Measurements from ENCODE around the gene RBBP9. TPM values are rescaled to one million over a fixed set of nuclear protein-coding genes. Genes with fewer than 3 reads are reported as not detected.
A peak's percentile ranks its signal among the peaks of the same experiment; 100 is the strongest.
"Not testable (repeated sequence)": the region's sequence is repeated elsewhere in the genome, so short reads cannot be mapped to it uniquely, and the experiment has no call there.

Gene RBBP9
- total and polyA plus RNA-seq, 2 experiments from 2014 or later, result 11.3 to 29.9 TPM

- in situ Hi-C loops (cut with MboI), result no loop called here
- Histone ChIP-seq H3K4me2 (ENCODE audit: unreplicated experiment) (peak overlapping the region; percentile 70), H3K9me3 (ENCODE audit: low read depth) (no peaks in the 10 kb centered on the region), H3K4me1 (ENCODE audit: insufficient read depth) (peaks cover 55% of the 10 kb centered on the region), H3K79me2 (ENCODE audit: insufficient read depth) (peaks cover 20% of the 10 kb centered on the region; the same call in 1 of the 2 replicates), H4K20me1 (ENCODE audit: insufficient read depth) (no peaks in the 10 kb centered on the region), H3K9ac (peak overlapping the region; percentile 43), H3K36me3 (ENCODE audit: low read depth) (peaks cover 31% of the 10 kb centered on the region), H3K4me3 (0 out of 2 replicates have a peak overlapping the region, but pooled peaks have one; percentile 29), H3F3A (ENCODE audit: insufficient read depth) (peaks cover 27% of the 10 kb centered on the region), H3K27ac (peak overlapping the region; percentile 90), H3K27me3 (replicated peaks; ENCODE audit: insufficient read depth) (no peaks in the 10 kb centered on the region), H3K9me2 (ENCODE audit: insufficient read depth) (no peaks in the 10 kb centered on the region), H2AFZ (peak overlapping the region; percentile 65)
- TF ChIP-seq EZH2phosphoT487 (IDR thresholded peaks at IDR 0.05; ENCODE audit: insufficient read depth, low read depth) (no peak), EZH2 (IDR thresholded peaks at IDR 0.05; ENCODE audit: insufficient read depth, poor library complexity, severe bottlenecking) (no peak)
- DNase-seq, result peak; percentile 91
- WGBS, 2 experiments (ENCODE audit: low coverage in 1 of 2, low lambda C conversion rate in 2 of 2, missing lambda C conversion rate in 2 of 2), result 33 to 43% methylated on average over 1 of the region's 1 CpG
These were observed 27.6 kb upstream of the RBBP9 start for GRCh38 chr20:18524646-18525045.

GRCh38 chr20:18523066-18523465 is 26.0 kb upstream of the RBBP9 start:
- H3K9me2 ChIP-seq (ENCODE audit: insufficient read depth), result no peaks in the 10 kb centered on the region
- peaks cover 49% of the 10 kb centered on the region for H3K4me1 ChIP-seq (ENCODE audit: insufficient read depth)
- TF ChIP-seq EZH2 (IDR thresholded peaks at IDR 0.05; ENCODE audit: insufficient read depth, poor library complexity, severe bottlenecking) (no peak), EZH2phosphoT487 (IDR thresholded peaks at IDR 0.05; ENCODE audit: insufficient read depth, low read depth) (no peak)
- H3K4me3 ChIP-seq, result no peak overlapping the region
- H3K9ac ChIP-seq, result no peak overlapping the region
- no peaks in the 10 kb centered on the region for H3K9me3 ChIP-seq (ENCODE audit: low read depth)
- no peaks in the 10 kb centered on the region for H4K20me1 ChIP-seq (ENCODE audit: insufficient read depth)
- peaks cover 21% of the 10 kb centered on the region for H3F3A ChIP-seq (ENCODE audit: insufficient read depth)
- H2AFZ ChIP-seq, result no peak overlapping the region
- no peak overlapping the region for H3K4me2 ChIP-seq (ENCODE audit: unreplicated experiment)
- H3K79me2 ChIP-seq (ENCODE audit: insufficient read depth), result peaks cover 17% of the 10 kb centered on the region
- no peaks in the 10 kb centered on the region for H3K27me3 ChIP-seq (replicated peaks; ENCODE audit: insufficient read depth)
- H3K36me3 ChIP-seq (ENCODE audit: low read depth), result peaks cover 18% of the 10 kb centered on the region
- peak overlapping the region; percentile 90; the same call in 1 of the 2 replicates for H3K27ac ChIP-seq
- DNase-seq, result no peak
- in situ Hi-C loops (cut with MboI), result no loop called here
- 93 to 98% methylated on average over 2 of the region's 2 CpGs for WGBS, 2 experiments (ENCODE audit: low coverage in 1 of 2, low lambda C conversion rate in 2 of 2, missing lambda C conversion rate in 2 of 2)

DNA sequence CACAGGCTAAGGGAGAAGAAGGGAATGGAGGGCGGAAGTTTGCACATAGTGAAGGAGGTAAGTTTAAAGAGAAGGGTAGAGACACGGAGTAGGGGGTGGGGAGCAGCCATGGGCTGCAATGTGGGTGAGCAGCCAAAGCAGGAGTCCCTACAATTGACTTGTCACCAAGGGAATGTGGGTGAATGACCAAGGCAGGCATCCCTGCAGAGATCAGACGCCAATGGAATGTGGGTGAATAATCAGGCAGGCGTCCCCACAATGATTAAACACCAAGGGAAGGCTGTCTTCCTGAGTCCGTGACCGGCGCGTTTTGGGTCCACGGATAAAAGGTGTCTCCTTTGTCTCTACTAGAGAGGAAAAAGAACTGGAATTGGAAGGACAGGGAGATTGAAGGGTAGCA is 25.0 kb upstream of the RBBP9 start:
- Histone ChIP-seq H3F3A (ENCODE audit: insufficient read depth) (peaks cover 11% of the 10 kb centered on the region), H3K27ac (peak overlapping the region; percentile 37; the same call in 1 of the 2 replicates), H3K79me2 (ENCODE audit: insufficient read depth) (peaks cover 27% of the 10 kb centered on the region), H3K36me3 (ENCODE audit: low read depth) (peaks cover 18% of the 10 kb centered on the region), H3K4me1 (ENCODE audit: insufficient read depth) (peaks cover 39% of the 10 kb centered on the region)
- H3K9ac ChIP-seq; H3K9me2 ChIP-seq (ENCODE audit: insufficient read depth); in situ Hi-C loops (cut with MboI); H4K20me1 ChIP-seq (ENCODE audit: insufficient read depth); H3K4me3 ChIP-seq; H2AFZ ChIP-seq; H3K9me3 ChIP-seq (ENCODE audit: low read depth); H3K4me2 ChIP-seq (ENCODE audit: unreplicated experiment); H3K27me3 ChIP-seq (replicated peaks; ENCODE audit: insufficient read depth): not testable (repeated sequence)
- 47 to 55% methylated on average over 9 of the region's 9 CpGs for WGBS, 2 experiments (ENCODE audit: low coverage in 1 of 2, low lambda C conversion rate in 2 of 2, missing lambda C conversion rate in 2 of 2)
- DNase-seq, result peak; percentile 53

DNA sequence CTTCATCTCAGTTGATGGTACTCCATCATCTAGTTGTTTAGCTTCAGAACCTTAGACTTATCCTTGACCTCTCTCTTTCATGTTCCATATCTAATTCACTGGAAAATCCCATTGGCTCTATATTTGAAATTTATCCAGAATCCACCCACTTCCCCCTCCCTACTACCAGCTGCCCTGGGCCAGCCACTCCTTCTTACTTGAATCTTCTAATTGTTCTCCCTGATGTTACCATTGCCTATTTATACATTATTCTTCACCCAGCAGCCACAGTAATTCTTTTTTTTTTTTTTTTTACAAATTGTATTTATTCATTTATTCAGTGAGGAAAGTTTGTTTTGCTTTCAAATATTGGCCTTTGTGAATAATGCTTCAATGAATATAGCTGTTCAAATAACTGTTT is 18.9 kb upstream of the RBBP9 start:
- Histone ChIP-seq H3K4me1 (ENCODE audit: insufficient read depth) (no peaks in the 10 kb centered on the region), H4K20me1 (ENCODE audit: insufficient read depth) (no peaks in the 10 kb centered on the region), H2AFZ (no peak overlapping the region), H3K79me2 (ENCODE audit: insufficient read depth) (peaks cover 48% of the 10 kb centered on the region), H3K9me3 (ENCODE audit: low read depth) (no peaks in the 10 kb centered on the region), H3K36me3 (ENCODE audit: low read depth) (peaks cover 34% of the 10 kb centered on the region), H3K27me3 (replicated peaks; ENCODE audit: insufficient read depth) (no peaks in the 10 kb centered on the region), H3K4me3 (no peak overlapping the region), H3K27ac (no peak overlapping the region), H3K4me2 (ENCODE audit: unreplicated experiment) (no peak overlapping the region), H3K9me2 (ENCODE audit: insufficient read depth) (no peaks in the 10 kb centered on the region), H3K9ac (no peak overlapping the region), H3F3A (ENCODE audit: insufficient read depth) (no peaks in the 10 kb centered on the region)
- in situ Hi-C loops (cut with MboI), result no loop called here
- TF ChIP-seq EZH2phosphoT487 (IDR thresholded peaks at IDR 0.05; ENCODE audit: insufficient read depth, low read depth) (no peak), EZH2 (IDR thresholded peaks at IDR 0.05; ENCODE audit: insufficient read depth, poor library complexity, severe bottlenecking) (no peak)
- DNase-seq, result no peak

DNA sequence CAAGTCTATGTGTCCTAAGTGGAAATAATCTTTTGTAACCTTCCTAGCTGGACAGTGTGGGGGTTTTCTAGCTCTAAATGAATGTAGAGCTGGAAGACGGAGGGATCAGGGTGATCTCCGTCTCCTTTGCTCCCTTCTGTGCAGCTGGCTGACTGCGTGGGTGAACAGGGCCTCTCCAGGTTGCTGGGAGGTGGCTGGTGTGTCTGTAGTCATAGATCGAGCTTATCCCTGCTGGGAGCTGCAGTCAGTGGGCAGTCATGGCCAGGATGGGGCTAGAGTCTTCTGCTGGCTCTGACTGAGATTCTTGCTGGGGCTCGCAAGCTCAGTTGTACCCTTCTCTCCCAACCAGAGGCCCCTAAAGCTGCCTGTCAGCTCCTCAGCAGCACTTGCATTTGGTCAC is 17.1 kb upstream of the RBBP9 start:
- H3K27ac ChIP-seq, result no peak overlapping the region
- in situ Hi-C loops (cut with MboI), result no loop called here
- H3K27me3 ChIP-seq (replicated peaks; ENCODE audit: insufficient read depth), result no peaks in the 10 kb centered on the region
- H3K9me2 ChIP-seq (ENCODE audit: insufficient read depth), result no peaks in the 10 kb centered on the region
- H2AFZ ChIP-seq, result no peak overlapping the region
- H3K4me1 ChIP-seq (ENCODE audit: insufficient read depth), result no peaks in the 10 kb centered on the region
- H4K20me1 ChIP-seq (ENCODE audit: insufficient read depth), result no peaks in the 10 kb centered on the region
- no peak for TF ChIP-seq EZH2 (IDR thresholded peaks at IDR 0.05; ENCODE audit: insufficient read depth, poor library complexity, severe bottlenecking)
- no peak for TF ChIP-seq EZH2phosphoT487 (IDR thresholded peaks at IDR 0.05; ENCODE audit: insufficient read depth, low read depth)
- no peaks in the 10 kb centered on the region for H3K9me3 ChIP-seq (ENCODE audit: low read depth)
- WGBS, 2 experiments (ENCODE audit: low coverage in 1 of 2, low lambda C conversion rate in 2 of 2, missing lambda C conversion rate in 2 of 2), result 92 to 93% methylated on average over 5 of the region's 5 CpGs
- H3F3A ChIP-seq (ENCODE audit: insufficient read depth), result no peaks in the 10 kb centered on the region
- H3K4me2 ChIP-seq (ENCODE audit: unreplicated experiment), result no peak overlapping the region
- H3K36me3 ChIP-seq (ENCODE audit: low read depth), result peaks cover 41% of the 10 kb centered on the region
- DNase-seq, result no peak
- H3K79me2 ChIP-seq (ENCODE audit: insufficient read depth), result peaks cover 66% of the 10 kb centered on the region
- H3K9ac ChIP-seq, result no peak overlapping the region
- H3K4me3 ChIP-seq, result no peak overlapping the region
